Activated CD4-positive, alpha-beta T cell treated with anti-CD3 and anti-CD28 coated beads for 36 hours (primary cell): Measurements from ENCODE around the gene ZBTB17. TPM values are rescaled to one million over a fixed set of nuclear protein-coding genes. Genes with fewer than 3 reads are reported as not detected.
A peak's percentile ranks its signal among the peaks of the same experiment; 100 is the strongest.
"Not testable (repeated sequence)": the region's sequence is repeated elsewhere in the genome, so short reads cannot be mapped to it uniquely, and the experiment has no call there.

ENCODE experiments used
- ATAC-seq: fragments of 200-7000 bp; cut with Tn5 transposase; one replicate; pipeline ENCODE4 v1.10.0; 2021; ENCODE audit warnings: mild to moderate bottlenecking, moderate library complexity
- CTCF ChIA-PET: fragments of 350-600 bp; sonication (Branson Sonifier 250); formaldehyde crosslinking; loops from one replicate; lab custom pipeline; 2021; ENCODE audit warnings: antibody characterized with exemption; lab: Charles Lee
- POLR2A ChIA-PET: fragments of 350-600 bp; sonication (Branson Sonifier 250); formaldehyde crosslinking; loops from one replicate; lab custom pipeline; 2021; ENCODE audit warnings: antibody characterized with exemption, inconsistent platforms; lab: Charles Lee
- DNase-seq: peaks from one replicate; pipeline ENCODE4 v3.0.0-alpha.2; 2020
- H3K27ac Mint-ChIP-seq: one replicate; pipeline ENCODE4 v1.8.0; 2021; ENCODE audit warnings: mixed read lengths
- H3K27me3 Mint-ChIP-seq: one replicate; pipeline ENCODE4 v1.8.0; 2021; ENCODE audit warnings: mixed read lengths
- H3K36me3 Mint-ChIP-seq: one replicate; pipeline ENCODE4 v1.8.0; 2021; ENCODE audit warnings: low read depth, mixed read lengths
- H3K4me1 Mint-ChIP-seq: one replicate; pipeline ENCODE4 v1.8.0; 2021; ENCODE audit warnings: mixed read lengths
- H3K4me3 Mint-ChIP-seq: one replicate; pipeline ENCODE4 v1.8.0; 2021; ENCODE audit warnings: mild to moderate bottlenecking, moderate library complexity, mixed read lengths
- H3K9me3 Mint-ChIP-seq: one replicate; pipeline ENCODE4 v1.8.0; 2021; ENCODE audit warnings: low read depth, mixed read lengths
- intact Hi-C, 2 experiments: fragments of 100-400 bp; cut with DNase I in 1 of 2; cut with micrococcal nuclease in 1 of 2; formaldehyde crosslinking; loops; one replicate each; pipeline versions ENCODE4 v1.14.2 to v1.15.1; 2022 to 2024; cut with DNase I, micrococcal nuclease
- total RNA-seq, 2 experiments: library from RNA; stranded (reverse); gene quantifications; one replicate each; pipeline ENCODE4 v1.2.3, GENCODE V29; 2021

Gene ZBTB17
- total RNA-seq = 10 to 100 TPM; 47.7 to 48.3 TPM

- ATAC-seq (peak; percentile 89), DNase-seq (peak; percentile 98)
- Mint-ChIP-seq H3K9me3 (no peaks in the 10 kb centered on the region), H3K4me1 (peaks cover 42% of the 10 kb centered on the region), H3K27me3 (no peaks in the 10 kb centered on the region), H3K27ac (peak within 1 kb of the TSS; percentile 93), H3K36me3 (peaks cover 25% of the 10 kb centered on the region), H3K4me3 (peak within 1 kb of the TSS; percentile 85)
- CTCF ChIA-PET = interaction anchor here (0.5 to 2.7 kb wide), 8 partner anchors 10 to 265 kb away, joined by 3 to 17 read pairs (median 4); partner anchors contain the start of gene SPEN
- intact Hi-C loops = loop anchor here (1.0 to 10.0 kb wide), 7 partner anchors 10 to 929 kb away; partner anchors contain the start of genes CASP9 (in 1 of the 2), DDI2 (in 1 of the 2) and SPEN (in 1 of the 2)
- POLR2A ChIA-PET = interaction anchor here (0.5 to 5.2 kb wide), 9 partner anchors 10 to 206 kb away, joined by 3 to 45 read pairs (median 8); no protein-coding TSS in a partner anchor
Measured at GRCh38 chr1:15975805-15976680, at the start of gene ZBTB17. Gene ZBTB17 (minus strand): TSS chr1:15976101. CDS start chr1:15948495, 27,606 bp downstream.

DNA sequence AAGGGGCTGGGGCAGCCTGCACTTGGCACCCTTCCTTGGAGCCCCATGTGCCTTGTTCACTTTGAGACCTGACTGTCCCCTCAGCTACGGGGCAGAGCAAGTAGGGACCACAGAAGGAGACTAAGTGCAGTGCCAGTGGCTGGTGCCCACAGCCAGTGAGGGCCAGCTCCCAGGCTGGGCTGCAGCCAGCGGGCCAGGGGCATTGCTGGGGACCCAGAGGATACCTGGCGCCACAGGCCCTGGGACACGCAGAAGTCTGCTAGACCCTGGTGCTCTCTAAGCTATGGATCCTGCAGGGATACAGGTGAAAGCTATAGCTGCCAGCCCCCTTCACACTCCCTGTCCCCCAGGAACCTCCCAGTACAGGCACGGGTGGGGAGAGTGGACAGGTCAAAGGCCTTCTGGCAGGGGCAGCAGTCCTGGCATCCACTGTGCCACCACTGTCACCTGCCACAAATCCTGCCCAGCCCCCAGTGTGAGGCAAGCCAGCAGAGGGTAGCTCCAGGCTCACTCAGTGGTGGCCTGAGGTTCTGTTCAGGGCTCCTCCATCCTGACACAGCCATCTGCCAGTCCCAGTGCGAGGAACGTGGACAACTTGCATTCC, 47.3 kb upstream of the ZBTB17 start:
- DNase-seq (no peak), ATAC-seq (no peak)
- CTCF ChIA-PET = interaction anchor here (0.9 kb wide), 1 partner anchor 15 kb away, joined by 3 read pairs; no protein-coding TSS in a partner anchor
- H3K36me3 Mint-ChIP-seq = no peaks in the 10 kb centered on the region
- peaks cover 2% of the 10 kb centered on the region for H3K4me1 Mint-ChIP-seq
- no peaks in the 10 kb centered on the region for H3K9me3 Mint-ChIP-seq
- H3K27ac Mint-ChIP-seq = no peak overlapping the region
- POLR2A ChIA-PET = no interaction called here
- peaks cover 3% of the 10 kb centered on the region for H3K27me3 Mint-ChIP-seq
- H3K4me3 Mint-ChIP-seq = no peak overlapping the region
- intact Hi-C loops = no loop called here

DNA sequence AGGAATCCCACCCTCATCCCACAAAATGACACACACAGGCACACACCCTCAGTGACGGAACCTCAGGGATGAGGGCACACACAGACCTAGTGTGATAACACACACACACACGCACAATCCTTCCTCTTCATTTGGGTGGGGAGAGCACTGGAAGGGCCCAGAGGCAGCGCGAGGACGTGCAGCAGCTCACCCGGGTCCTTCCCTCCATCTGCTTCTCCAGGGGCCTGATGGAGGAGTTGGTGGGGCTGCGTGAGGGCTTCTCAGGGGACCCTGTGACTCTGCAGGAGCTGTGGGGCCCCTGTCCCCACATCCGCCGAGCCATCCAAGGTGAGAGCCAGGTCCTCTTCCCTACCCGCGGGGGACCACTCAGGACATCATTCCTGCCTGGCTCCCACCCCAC, 46.5 kb upstream of the ZBTB17 start:
- no peak for ATAC-seq
- no peaks in the 10 kb centered on the region for H3K36me3 Mint-ChIP-seq
- ChIA-PET POLR2A (no interaction called here), CTCF (interaction anchor here (0.9 kb wide), 1 partner anchor 14 kb away, joined by 3 read pairs; no protein-coding TSS in a partner anchor)
- no peaks in the 10 kb centered on the region for H3K4me1 Mint-ChIP-seq
- no peaks in the 10 kb centered on the region for H3K27me3 Mint-ChIP-seq
- no peaks in the 10 kb centered on the region for H3K9me3 Mint-ChIP-seq
- intact Hi-C loops = no loop called here
- H3K4me3 Mint-ChIP-seq = no peak overlapping the region
- no peak overlapping the region for H3K27ac Mint-ChIP-seq
- DNase-seq = no peak

- intact Hi-C loops = no loop called here
- Mint-ChIP-seq H3K9me3 (no peaks in the 10 kb centered on the region), H3K27me3 (no peaks in the 10 kb centered on the region), H3K36me3 (no peaks in the 10 kb centered on the region), H3K4me1 (no peaks in the 10 kb centered on the region), H3K27ac (no peak within 1 kb of the TSS), H3K4me3 (no peak within 1 kb of the TSS)
- CTCF ChIA-PET = interaction anchor here (0.6 kb wide), 1 partner anchor 27 kb away, joined by 3 read pairs; no protein-coding TSS in a partner anchor
- ATAC-seq (no peak), DNase-seq (no peak)
- POLR2A ChIA-PET = no interaction called here
Measured at GRCh38 chr1:16021681-16022080, 45.8 kb upstream of the ZBTB17 start, which contains the start of gene CLCNKA. Gene CLCNKA (plus strand): TSS chr1:16022036. CDS start chr1:16022620, 584 bp downstream.

DNA sequence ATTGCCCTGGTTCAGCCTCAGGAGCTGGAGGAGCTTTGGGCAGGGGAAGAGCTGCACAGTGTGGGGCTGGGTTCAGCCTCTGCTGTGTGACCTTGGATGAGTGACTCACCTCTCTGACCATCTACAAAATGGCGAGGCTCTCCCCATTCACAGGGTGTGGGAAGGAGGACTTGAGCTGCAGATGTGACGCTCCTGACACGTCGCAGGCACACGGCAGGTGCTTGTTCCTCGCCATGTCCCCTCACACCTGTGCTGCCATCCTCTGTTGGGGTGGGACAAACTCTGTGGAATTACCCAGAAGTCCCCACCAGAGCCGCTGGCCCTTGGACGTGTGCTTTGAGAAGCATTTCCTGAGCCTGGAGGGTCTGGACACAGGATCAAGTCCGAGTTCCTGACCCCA, 45.0 kb upstream of the ZBTB17 start:
- peak; percentile 36 for ATAC-seq
- not testable (repeated sequence) for H3K27ac Mint-ChIP-seq

GRCh38 chr1:16020325-16020724, 44.4 kb upstream of the ZBTB17 start:
- H3K4me1 Mint-ChIP-seq = no peaks in the 10 kb centered on the region
- POLR2A ChIA-PET = no interaction called here
- ATAC-seq = no peak

More for the DNA sequence above, 45.0 kb upstream of the ZBTB17 start:
- H3K4me1 Mint-ChIP-seq, H3K9me3 Mint-ChIP-seq, POLR2A ChIA-PET, DNase-seq, H3K4me3 Mint-ChIP-seq, CTCF ChIA-PET, H3K36me3 Mint-ChIP-seq, intact Hi-C loops, H3K27me3 Mint-ChIP-seq: not testable (repeated sequence)

GRCh38 chr1:16019644-16020277, 43.9 kb upstream of the ZBTB17 start:
- Mint-ChIP-seq H3K36me3 (no peaks in the 10 kb centered on the region), H3K9me3 (no peaks in the 10 kb centered on the region), H3K4me1 (no peaks in the 10 kb centered on the region), H3K27ac (no peak overlapping the region), H3K27me3 (no peaks in the 10 kb centered on the region), H3K4me3 (no peak overlapping the region)
- ChIA-PET CTCF (interaction anchor here (1.4 kb wide), 1 partner anchor 10 kb away, joined by 3 read pairs; no protein-coding TSS in a partner anchor), POLR2A (no interaction called here)
- ATAC-seq (no peak), DNase-seq (no peak)
- intact Hi-C loops = no loop called here

More at GRCh38 chr1:16020325-16020724, 44.4 kb upstream of the ZBTB17 start:
- Mint-ChIP-seq H3K27ac (no peak overlapping the region), H3K4me3 (no peak overlapping the region), H3K9me3 (no peaks in the 10 kb centered on the region), H3K36me3 (no peaks in the 10 kb centered on the region), H3K27me3 (no peaks in the 10 kb centered on the region)
- intact Hi-C loops = no loop called here
- no peak for DNase-seq
- CTCF ChIA-PET = no interaction called here

DNA sequence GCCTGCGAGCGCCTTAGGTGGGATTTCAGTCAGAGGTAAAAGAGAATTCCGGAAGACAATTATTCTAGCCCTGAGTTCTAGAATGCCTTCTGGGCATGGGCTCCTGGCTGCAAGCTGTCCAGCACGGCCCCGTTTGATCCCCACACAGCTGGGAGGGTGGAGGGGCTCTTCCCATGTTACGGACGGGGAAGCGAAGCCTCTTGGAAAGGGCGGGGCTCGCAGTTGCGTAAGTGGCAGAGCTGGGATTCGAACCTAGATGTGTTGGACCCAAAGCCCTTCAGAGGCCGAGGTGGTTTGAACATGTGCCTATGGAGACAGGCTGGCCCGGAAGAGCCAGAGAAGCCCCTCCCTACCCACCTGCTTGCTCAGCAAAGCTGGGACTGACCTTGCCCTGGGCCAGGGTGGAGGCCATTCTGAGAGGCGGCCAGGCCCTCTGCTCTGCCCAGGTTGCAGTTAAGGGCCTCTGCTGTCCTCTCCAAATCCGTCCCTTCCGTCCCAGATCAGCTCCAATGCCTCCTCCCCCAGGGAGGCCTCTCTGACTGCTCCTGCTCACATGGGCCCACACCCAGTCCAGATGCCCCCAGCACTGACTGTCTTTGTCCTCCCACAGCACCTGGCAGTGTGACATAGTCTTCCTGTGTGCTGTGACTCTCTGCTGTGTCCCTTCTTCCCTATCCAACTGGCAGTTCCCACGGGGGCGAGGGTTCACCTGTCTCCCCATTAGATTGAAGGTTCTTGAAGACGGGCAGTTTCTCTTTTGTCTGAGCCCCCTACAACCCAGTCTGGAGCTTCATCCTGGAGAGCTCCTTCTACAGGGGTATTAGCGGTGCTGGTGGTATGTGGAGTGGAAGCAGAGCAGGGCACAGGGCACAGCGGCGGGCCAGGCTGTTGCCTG, 43.1 kb upstream of the ZBTB17 start:
- H3K27me3 Mint-ChIP-seq = no peaks in the 10 kb centered on the region
- intact Hi-C loops = no loop called here
- ChIA-PET CTCF (interaction anchor here (0.6 to 1.4 kb wide), 2 partner anchors 9 to 227 kb away, joined by 3 read pairs; no protein-coding TSS in a partner anchor), POLR2A (no interaction called here)
- no peaks in the 10 kb centered on the region for H3K4me1 Mint-ChIP-seq
- DNase-seq (no peak), ATAC-seq (no peak)
- H3K9me3 Mint-ChIP-seq = no peaks in the 10 kb centered on the region
- no peak overlapping the region for H3K4me3 Mint-ChIP-seq
- H3K27ac Mint-ChIP-seq = no peak overlapping the region
- no peaks in the 10 kb centered on the region for H3K36me3 Mint-ChIP-seq

DNA sequence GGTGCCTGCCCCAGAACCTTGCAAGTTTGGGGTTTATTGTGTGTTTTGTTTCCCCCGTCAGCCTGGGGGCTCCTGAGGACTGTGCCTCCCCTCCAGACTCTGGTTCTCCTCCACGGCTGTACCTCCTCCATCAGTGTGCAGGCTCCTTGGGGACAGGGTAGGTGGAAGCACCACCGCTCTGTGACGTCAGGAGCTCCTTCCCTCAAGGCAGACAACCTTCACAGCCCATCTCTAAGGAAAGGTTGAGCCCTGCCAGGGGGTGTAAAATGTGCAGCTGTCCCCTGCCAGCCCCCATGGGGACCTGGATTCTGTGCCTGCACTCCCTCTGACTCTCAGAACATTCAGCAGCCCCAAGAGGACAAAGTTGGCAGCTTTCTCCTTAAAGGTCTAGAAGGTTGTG, 42.4 kb upstream of the ZBTB17 start:
- intact Hi-C loops = no loop called here
- ATAC-seq (no peak), DNase-seq (no peak)
- peaks cover 2% of the 10 kb centered on the region for H3K4me1 Mint-ChIP-seq
- no peak overlapping the region for H3K27ac Mint-ChIP-seq
- H3K9me3 Mint-ChIP-seq = no peaks in the 10 kb centered on the region
- CTCF ChIA-PET = interaction anchor here (0.6 to 1.2 kb wide), 3 partner anchors 9 to 227 kb away, joined by 3 read pairs; no protein-coding TSS in a partner anchor
- no peaks in the 10 kb centered on the region for H3K27me3 Mint-ChIP-seq
- no peak overlapping the region for H3K4me3 Mint-ChIP-seq
- no peaks in the 10 kb centered on the region for H3K36me3 Mint-ChIP-seq
- POLR2A ChIA-PET = no interaction called here

GRCh38 chr1:16017461-16018303, 41.8 kb upstream of the ZBTB17 start, which contains the start of gene HSPB7:
Gene HSPB7 (minus strand): TSS chr1:16018043. CDS start chr1:16017963, 80 bp downstream.
- no peak within 1 kb of the TSS for H3K27ac Mint-ChIP-seq
- POLR2A ChIA-PET = no interaction called here

More at GRCh38 chr1:16017461-16018303, 41.8 kb upstream of the ZBTB17 start, which contains the start of gene HSPB7:
- DNase-seq = no peak
- Mint-ChIP-seq H3K4me3 (no peak within 1 kb of the TSS), H3K27me3 (no peaks in the 10 kb centered on the region), H3K9me3 (no peaks in the 10 kb centered on the region), H3K36me3 (no peaks in the 10 kb centered on the region), H3K4me1 (peaks cover 2% of the 10 kb centered on the region)
- intact Hi-C loops = no loop called here
- CTCF ChIA-PET = interaction anchor here (0.6 to 1.2 kb wide), 3 partner anchors 8 to 226 kb away, joined by 3 read pairs; no protein-coding TSS in a partner anchor
- no peak for ATAC-seq
